K562 (cell line): ENCODE data around the gene TM4SF18. TPM values are rescaled to one million over a fixed set of nuclear protein-coding genes. Genes with fewer than 3 reads are reported as not detected.

Experiments used
- ATAC-seq: fragments of 200-7000 bp; cut with Tn5 transposase; 3 replicates; pipeline ENCODE4 v1.9.1; 2020; ENCODE audit warnings: moderate library complexity
- BruUV-seq: library from RNA; stranded (reverse); fragments of 400-500 nt; replicated peaks from 2 replicates; lab custom pipeline; 2021; lab: Mats Ljungman, UMichigan
- CTCF ChIA-PET: fragments of 300-600 bp; formaldehyde crosslinking; extraction: SDS; loops from one replicate; lab custom pipeline; 2021; ENCODE audit warnings: low intra/inter-chr PET ratio; lab: Yijun Ruan, JAX
- POLR2A ChIA-PET: fragments of 300-600, 350-650 bp; sonication (Branson Sonifier 250); formaldehyde crosslinking; extraction: SDS; loops from one replicate; lab custom pipeline; 2021; ENCODE audit warnings: antibody characterized with exemption, inconsistent platforms; lab: Yijun Ruan, JAX
- DNase-seq, 4 experiments: peaks; one replicate each; pipeline versions ENCODE4 v3.0.0 to v3.0.0-alpha.2; 2011 to 2018; ENCODE audit warnings: low spot score in 3 of 4, mixed read lengths in 3 of 4; ENCODE audit errors: extremely low read depth in 1 of 4
- FAIRE-seq: peaks from 2 replicates; lab custom pipeline; 2011; peaks lifted over from hg19 to GRCh38; lab: Jason Lieb, UNC
- H2AFZ ChIP-seq: 2 replicates; pipeline ENCODE4 v1.6.0; 2011; ENCODE audit warnings: low read depth, low read length, control low read depth, inconsistent platforms
- H3K27ac ChIP-seq: fragments of 200-600 bp; 3 replicates; pipeline ENCODE4 v1.8.0; 2011; ENCODE audit warnings: low read depth, mild to moderate bottlenecking, control low read depth, inconsistent platforms, low read length, moderate library complexity, mixed read lengths; ENCODE audit errors: extremely low read depth
- H3K27me3 ChIP-seq, 2 experiments: fragments of 300-600 bp in 1 of 2; 2 replicates in 1 of 2; 3 replicates in 1 of 2; pipeline versions ENCODE4 v1.6.0 to v1.8.0; 2011; ENCODE audit warnings: inconsistent platforms in 2 of 2, low read length in 2 of 2, mild to moderate bottlenecking in 1 of 2, mixed read lengths in 1 of 2, moderate library complexity in 1 of 2; ENCODE audit not compliant: control insufficient read depth in 2 of 2, insufficient read depth in 2 of 2
- H3K36me3 ChIP-seq: fragments of 300-600 bp; 3 replicates; pipeline ENCODE4 v1.8.0; 2011; ENCODE audit warnings: mild to moderate bottlenecking, low read length, inconsistent platforms; ENCODE audit not compliant: control insufficient read depth, insufficient read depth
- H3K4me1 ChIP-seq, 2 experiments: fragments of 200-600 bp in 1 of 2; replicated peaks in 1 of 2; 2 replicates in 1 of 2; 3 replicates in 1 of 2; pipeline versions ENCODE4 v1.5.1 to v1.8.0; 2011; ENCODE audit warnings: inconsistent platforms in 2 of 2, low read length in 2 of 2, mild to moderate bottlenecking in 1 of 2, mixed read lengths in 1 of 2, moderate library complexity in 1 of 2; ENCODE audit not compliant: control insufficient read depth in 2 of 2, insufficient read depth in 2 of 2
- H3K4me2 ChIP-seq: 2 replicates; pipeline ENCODE4 v1.6.1; 2011; ENCODE audit warnings: low read length, control low read depth, inconsistent platforms, mixed read lengths; ENCODE audit not compliant: insufficient read depth
- H3K4me3 ChIP-seq: fragments of 200-600 bp; sonication (generic), shearing (Covaris generic); 2 replicates; pipeline ENCODE4 v1.5.1; 2016; ENCODE audit warnings: control low read depth, inconsistent platforms
- H3K79me2 ChIP-seq: fragments of 200-600 bp; 3 replicates; pipeline ENCODE4 v1.8.0; 2011; ENCODE audit warnings: low read length, inconsistent platforms; ENCODE audit not compliant: control insufficient read depth, insufficient read depth
- H3K9ac ChIP-seq, 2 experiments: 2 replicates each; pipeline versions ENCODE4 v1.6.0 to v1.6.1; 2011; ENCODE audit warnings: low read depth in 2 of 2, low read length in 2 of 2, control low read depth in 1 of 2, inconsistent platforms in 1 of 2, mild to moderate bottlenecking in 1 of 2, mixed read lengths in 1 of 2; ENCODE audit not compliant: insufficient read depth in 1 of 2
- H3K9me1 ChIP-seq: one replicate; pipeline ENCODE4 v1.6.0; 2011; ENCODE audit warnings: inconsistent platforms, mild to moderate bottlenecking, low read length, moderate library complexity; ENCODE audit not compliant: control insufficient read depth, insufficient read depth
- H3K9me3 ChIP-seq: replicated peaks from 2 replicates; pipeline ENCODE4 v1.5.1; 2011; ENCODE audit warnings: low read depth, low read length, inconsistent platforms; ENCODE audit not compliant: control insufficient read depth, insufficient read depth
- H4K20me1 ChIP-seq: replicated peaks from 2 replicates; pipeline ENCODE4 v1.6.1; 2011; ENCODE audit warnings: low read length, inconsistent platforms, mixed read lengths; ENCODE audit not compliant: control insufficient read depth, insufficient read depth
- GABPA ChIP-seq: fragments of 200-800 bp; sonication (Bioruptor generic); conservative IDR thresholded peaks from 2 replicates; pipeline ENCODE4 v1.6.1; 2016; ENCODE audit warnings: low read depth, missing genetic modification characterization, missing compliant biosample characterization
- MYBL2 ChIP-seq, 2 experiments: fragments of 450-650 bp in 1 of 2; sonication (generic) in 1 of 2; formaldehyde crosslinking in 1 of 2; IDR thresholded peaks; 2 replicates each; pipeline versions ENCODE4 v1.6.1 to v1.8.1; 2017 to 2022; ENCODE audit warnings: borderline replicate concordance in 1 of 2, inconsistent platforms in 1 of 2, low read depth in 1 of 2, mild to moderate bottlenecking in 1 of 2, missing genetic modification reagents in 1 of 2, moderate library complexity in 1 of 2
- WGBS: fragments of 100-300 bp; shearing (Covaris generic); methylation state at CpG from one replicate; pipeline ENCODE4 v1.1.6; 2016; ENCODE audit warnings: low coverage, mixed read lengths; ENCODE audit not compliant: insufficient coverage; ENCODE audit errors: missing lambda C conversion rate; 5-methylcytosine and 5-hydroxymethylcytosine counted together
- in situ Hi-C: fragments of 300-500 bp; cut with MboI; formaldehyde crosslinking; loops from 4 replicates; pipeline ENCODE4 v1.15.0; 2018; ENCODE audit warnings: inconsistent platforms, mixed read lengths
- intact Hi-C: fragments of 100-400 bp; cut with micrococcal nuclease; formaldehyde crosslinking; loops from 2 replicates; pipeline ENCODE4 v1.14.2; 2022
- polyA plus RNA-seq, 8 experiments: library from polyadenylated mRNA; depleted of rRNA in 4 of 8; stranded (reverse) in 5 of 8; unstranded in 3 of 8; fragments of >200 nt; fragmentation: Nextera tagmentation in 2 of 8; fragmentation: Illumina TruSeq in 1 of 8; extraction: Ambion mirVana in 2 of 8; extraction: Trizol in 1 of 8; gene quantifications; 2 replicates each; pipeline versions ENCODE4 v1.2.1 to v1.2.3, GENCODE V29; 2011 to 2014; ENCODE audit warnings: inconsistent platforms in 1 of 8, missing spikeins in 1 of 8
- total RNA-seq, 7 experiments: library from RNA; depleted of rRNA in 6 of 7; stranded (reverse); fragments of >200 nt in 6 of 7; fragmentation: Illumina TruSeq in 2 of 7; extraction: Trizol in 2 of 7; gene quantifications; 2 replicates each; pipeline versions ENCODE4 v1.2.1 to v1.2.3, GENCODE V29; 2011 to 2021; ENCODE audit warnings: low replicate concordance in 1 of 7
- TF ChIP-seq, protein P1 (sequence below), 3 experiments: fragments of 200-800 bp in 1 of 3; fragments of 250-450 bp in 1 of 3; fragments of 450-650 bp in 1 of 3; sonication (Bioruptor Pico) in 1 of 3; sonication (Bioruptor generic) in 1 of 3; formaldehyde crosslinking in 1 of 3; IDR thresholded peaks; 2 replicates each; pipeline versions ENCODE4 v1.6.1 to v1.8.0; 2016 to 2022; ENCODE audit warnings: mild to moderate bottlenecking in 2 of 3, missing genetic modification characterization in 2 of 3, missing compliant biosample characterization in 1 of 3, moderate library complexity in 1 of 3
- TF ChIP-seq, protein P2 (sequence below), 2 experiments: fragments of 450-650 bp; IDR thresholded peaks; 2 replicates each; pipeline ENCODE4 v1.6.1; 2016

TM4SF18 gene
- total and polyA plus RNA-seq, 9 of the 15 experiments (the other 6 are each of a cell fraction or from before 2014, with no cell fraction given), result not detected

- TF ChIP-seq MYBL2 (IDR thresholded peaks at IDR 0.05; ENCODE audit: low read depth) (no peak), MYBL2 (CRISPR knock-in tag; IDR thresholded peaks at IDR 0.05; ENCODE audit: borderline replicate concordance) (no peak)
Measured at GRCh38 chr3:149288655-149289054, 44.8 kb downstream of the TM4SF18 start (continued).

GRCh38 chr3:149284034-149284433 is 49.4 kb downstream of the TM4SF18 start:
- in situ Hi-C loops (no loop called here), intact Hi-C loops (no loop called here)
- Histone ChIP-seq H3K9me1 (no peaks in the 10 kb centered on the region), H2AFZ (no peak overlapping the region), H3K36me3 (no peaks in the 10 kb centered on the region), H3K27me3 (peaks cover 4 to 18% of the 10 kb centered on the region in 2 experiments; a peak in 4 of 5 replicates), H3K9ac (no peak overlapping the region), H3K4me1 (peaks cover 0 to 4% of the 10 kb centered on the region in 2 experiments; a peak in 2 of 5 replicates), H3K9me3 (no peaks in the 10 kb centered on the region), H3K4me2 (no peak overlapping the region), H3K79me2 (no peaks in the 10 kb centered on the region), H3K4me3 (no peak overlapping the region), H4K20me1 (no peaks in the 10 kb centered on the region), H3K27ac (no peak overlapping the region)
- no peak for DNase-seq
- no peak for FAIRE-seq
- 11% methylated on average over 9 of the region's 23 CpGs for WGBS
- no TSS peak for BruUV-seq
- POLR2A ChIA-PET, result no interaction called here
- TF ChIP-seq GABPA, result no peak
- TF ChIP-seq, protein P1, sequence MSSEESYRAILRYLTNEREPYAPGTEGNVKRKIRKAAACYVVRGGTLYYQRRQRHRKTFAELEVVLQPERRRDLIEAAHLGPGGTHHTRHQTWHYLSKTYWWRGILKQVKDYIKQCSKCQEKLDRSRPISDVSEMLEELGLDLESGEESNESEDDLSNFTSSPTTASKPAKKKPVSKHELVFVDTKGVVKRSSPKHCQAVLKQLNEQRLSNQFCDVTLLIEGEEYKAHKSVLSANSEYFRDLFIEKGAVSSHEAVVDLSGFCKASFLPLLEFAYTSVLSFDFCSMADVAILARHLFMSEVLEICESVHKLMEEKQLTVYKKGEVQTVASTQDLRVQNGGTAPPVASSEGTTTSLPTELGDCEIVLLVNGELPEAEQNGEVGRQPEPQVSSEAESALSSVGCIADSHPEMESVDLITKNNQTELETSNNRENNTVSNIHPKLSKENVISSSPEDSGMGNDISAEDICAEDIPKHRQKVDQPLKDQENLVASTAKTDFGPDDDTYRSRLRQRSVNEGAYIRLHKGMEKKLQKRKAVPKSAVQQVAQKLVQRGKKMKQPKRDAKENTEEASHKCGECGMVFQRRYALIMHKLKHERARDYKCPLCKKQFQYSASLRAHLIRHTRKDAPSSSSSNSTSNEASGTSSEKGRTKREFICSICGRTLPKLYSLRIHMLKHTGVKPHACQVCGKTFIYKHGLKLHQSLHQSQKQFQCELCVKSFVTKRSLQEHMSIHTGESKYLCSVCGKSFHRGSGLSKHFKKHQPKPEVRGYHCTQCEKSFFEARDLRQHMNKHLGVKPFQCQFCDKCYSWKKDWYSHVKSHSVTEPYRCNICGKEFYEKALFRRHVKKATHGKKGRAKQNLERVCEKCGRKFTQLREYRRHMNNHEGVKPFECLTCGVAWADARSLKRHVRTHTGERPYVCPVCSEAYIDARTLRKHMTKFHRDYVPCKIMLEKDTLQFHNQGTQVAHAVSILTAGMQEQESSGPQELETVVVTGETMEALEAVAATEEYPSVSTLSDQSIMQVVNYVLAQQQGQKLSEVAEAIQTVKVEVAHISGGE (CRISPR knock-in tag; IDR thresholded peaks at IDR 0.05), result no peak
- TF ChIP-seq, protein P2, sequence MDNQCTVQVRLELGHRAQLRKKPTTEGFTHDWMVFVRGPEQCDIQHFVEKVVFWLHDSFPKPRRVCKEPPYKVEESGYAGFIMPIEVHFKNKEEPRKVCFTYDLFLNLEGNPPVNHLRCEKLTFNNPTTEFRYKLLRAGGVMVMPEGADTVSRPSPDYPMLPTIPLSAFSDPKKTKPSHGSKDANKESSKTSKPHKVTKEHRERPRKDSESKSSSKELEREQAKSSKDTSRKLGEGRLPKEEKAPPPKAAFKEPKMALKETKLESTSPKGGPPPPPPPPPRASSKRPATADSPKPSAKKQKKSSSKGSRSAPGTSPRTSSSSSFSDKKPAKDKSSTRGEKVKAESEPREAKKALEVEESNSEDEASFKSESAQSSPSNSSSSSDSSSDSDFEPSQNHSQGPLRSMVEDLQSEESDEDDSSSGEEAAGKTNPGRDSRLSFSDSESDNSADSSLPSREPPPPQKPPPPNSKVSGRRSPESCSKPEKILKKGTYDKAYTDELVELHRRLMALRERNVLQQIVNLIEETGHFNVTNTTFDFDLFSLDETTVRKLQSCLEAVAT (IDR thresholded peaks at IDR 0.05), result no peak
- CTCF ChIA-PET, result no interaction called here
- no peak for ATAC-seq
